Stimulated activated naive CD8-positive, alpha-beta T cell treated with anti-CD3 and anti-CD28 coated beads, Interleukin-15, Interleukin-2, amounts not matched to agents 100 U/mL and 50 U/mL, for 24 hours (primary cell): ENCODE results near the gene HDDC3.
"Not testable (repeated sequence)": the region's sequence is repeated elsewhere in the genome, so short reads cannot be mapped to it uniquely, and the experiment has no call there.

Experiments
- ATAC-seq: fragments of 150-1000 bp; cut with Tn5 transposase; one replicate; pipeline ENCODE4 v1.10.0; 2021
- DNase-seq: peaks from one replicate; pipeline ENCODE4 v3.0.0; 2021

HDDC3 gene

DNA sequence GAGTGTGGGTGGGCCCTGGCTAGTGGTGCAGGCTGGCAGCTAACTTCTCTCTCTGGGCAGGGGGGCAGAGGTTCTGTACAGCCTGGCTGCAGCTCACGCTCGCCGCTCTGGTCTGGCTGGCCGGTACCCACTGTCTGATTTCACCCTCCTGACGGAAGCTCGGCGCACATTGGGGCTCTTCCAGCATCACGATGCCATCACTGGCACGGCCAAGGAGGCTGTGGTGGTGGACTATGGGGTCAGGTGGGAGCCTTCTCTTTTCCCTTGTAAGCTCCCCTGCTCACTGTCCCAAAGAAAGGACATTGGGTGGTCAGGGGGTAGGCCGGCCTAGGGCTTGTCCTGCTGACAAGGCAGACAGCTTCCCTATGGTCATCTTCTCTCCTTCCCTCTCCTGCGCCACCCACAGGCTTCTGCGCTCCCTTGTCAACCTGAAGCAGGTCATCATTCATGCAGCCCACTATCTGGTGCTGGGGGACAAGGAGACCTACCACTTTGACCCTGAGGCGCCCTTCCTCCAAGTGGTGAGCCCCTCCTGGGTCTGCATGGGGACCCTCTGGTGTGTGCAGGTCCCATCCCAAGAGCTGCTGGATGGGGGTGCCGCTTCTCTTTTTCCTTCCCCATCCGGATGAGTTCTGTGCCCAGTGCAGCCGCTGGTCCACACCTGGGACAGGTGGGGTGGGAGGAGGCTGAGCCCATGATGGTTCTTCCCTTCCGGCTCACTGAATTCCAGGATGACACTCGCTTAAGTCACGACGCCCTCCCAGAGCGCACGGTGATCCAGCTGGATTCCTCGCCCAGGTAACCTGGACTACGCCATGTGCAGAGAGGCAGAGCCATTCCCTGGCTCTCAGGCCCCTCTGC lies 21.7 kb downstream of the HDDC3 start:
- DNase-seq (no peak), ATAC-seq (no peak)

DNA sequence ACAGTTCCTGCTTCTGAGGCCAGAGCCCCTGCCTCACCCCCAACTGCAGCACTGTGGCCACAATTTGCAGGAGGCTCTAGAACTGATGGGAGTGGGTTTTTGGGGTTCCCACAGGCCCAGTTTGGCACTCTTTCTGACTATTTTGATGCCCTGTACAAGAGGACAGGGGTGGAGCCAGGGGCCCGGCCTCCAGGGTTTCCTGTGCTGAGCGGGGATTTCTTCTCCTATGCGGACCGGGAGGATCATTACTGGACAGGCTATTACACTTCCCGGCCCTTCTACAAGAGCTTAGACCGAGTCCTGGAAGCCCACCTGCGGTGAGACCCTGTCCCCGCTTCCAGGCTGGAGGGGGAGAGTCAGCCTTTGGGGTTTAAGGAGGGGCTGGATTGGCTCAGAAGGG lies 22.4 kb downstream of the HDDC3 start:
- no peak for ATAC-seq
- no peak for DNase-seq

DNA sequence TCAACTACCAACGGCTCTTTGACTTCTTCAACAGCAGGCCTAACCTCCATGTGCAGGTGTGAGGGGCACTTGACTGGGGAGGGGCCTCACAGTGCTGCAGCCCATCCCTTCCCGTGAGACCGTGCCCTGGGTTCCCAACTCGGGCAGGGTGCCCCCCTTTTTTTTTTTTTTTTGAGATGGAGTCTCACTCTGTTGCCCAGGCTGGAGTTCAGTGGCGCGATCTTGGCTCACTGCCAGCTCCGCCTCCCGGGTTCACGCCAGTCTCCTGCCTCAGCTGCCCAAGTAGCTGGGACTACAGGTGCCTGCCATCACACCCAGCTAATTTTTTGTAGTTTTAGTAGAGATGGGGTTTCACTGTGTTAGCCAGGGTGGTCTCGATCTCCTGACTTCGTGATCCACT lies 22.9 kb downstream of the HDDC3 start:
- not testable (repeated sequence) for DNase-seq, ATAC-seq

DNA sequence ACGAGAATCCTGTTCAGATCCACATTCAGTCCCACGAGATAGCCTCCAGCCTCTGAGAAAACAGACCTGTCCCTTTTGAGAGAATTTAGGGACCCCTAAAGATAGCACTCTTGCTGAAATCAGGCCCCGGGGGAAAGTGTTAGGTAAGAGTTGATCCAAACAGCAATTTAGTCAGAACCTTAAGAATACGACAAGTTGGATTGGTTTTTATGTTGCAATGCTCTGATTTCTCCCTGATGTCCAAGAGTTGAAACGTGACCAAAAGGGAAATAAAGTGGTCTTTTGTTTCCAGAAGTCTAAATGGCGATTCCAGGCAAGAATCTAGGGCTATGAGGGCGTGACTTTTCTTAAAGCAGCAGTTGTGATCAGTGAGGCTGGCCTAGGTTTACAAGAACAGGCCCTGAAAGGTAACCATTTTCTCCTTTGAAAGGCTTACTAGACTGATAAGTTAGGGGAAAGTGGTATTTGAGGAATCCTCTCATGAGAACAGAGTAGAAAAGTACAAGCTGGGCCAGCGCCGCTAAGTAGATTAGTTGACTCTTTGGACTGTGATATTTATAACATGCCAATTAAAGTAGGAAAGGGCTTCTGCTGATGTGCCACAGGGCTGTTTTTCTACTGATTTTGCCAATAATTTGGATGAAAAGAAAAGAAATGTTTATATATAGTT lies 24.4 kb downstream of the HDDC3 start:
- DNase-seq (no peak), ATAC-seq (no peak)

DNA sequence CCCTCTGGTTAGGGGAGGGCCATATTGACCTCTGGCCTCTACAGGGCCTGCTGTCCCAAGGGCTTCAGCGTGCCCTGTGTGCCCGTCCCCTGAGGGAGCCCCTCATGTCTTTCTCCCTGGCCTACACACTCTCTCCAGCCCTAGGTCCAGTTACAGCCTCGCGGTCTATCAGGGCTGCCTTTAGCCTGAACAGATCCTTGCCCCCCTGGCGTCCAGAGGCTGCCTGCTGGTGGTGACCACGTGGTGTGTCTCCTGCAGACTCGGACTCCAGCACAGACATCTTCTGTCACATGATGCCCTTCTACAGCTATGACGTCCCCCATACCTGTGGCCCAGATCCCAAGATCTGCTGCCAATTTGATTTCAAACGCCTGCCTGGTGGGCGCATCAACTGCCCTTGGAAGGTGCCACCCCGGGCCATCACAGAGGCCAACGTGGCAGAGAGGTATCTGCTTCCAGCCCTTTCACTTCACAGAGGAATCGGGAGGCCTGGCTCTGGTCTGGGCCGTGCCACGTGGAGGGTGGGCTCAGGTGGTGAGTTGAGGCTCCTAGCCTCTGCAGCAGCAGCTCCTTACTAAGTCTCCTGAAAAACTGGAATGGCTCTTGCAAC lies 25.2 kb downstream of the HDDC3 start:
- ATAC-seq, result no peak
- no peak for DNase-seq

DNA sequence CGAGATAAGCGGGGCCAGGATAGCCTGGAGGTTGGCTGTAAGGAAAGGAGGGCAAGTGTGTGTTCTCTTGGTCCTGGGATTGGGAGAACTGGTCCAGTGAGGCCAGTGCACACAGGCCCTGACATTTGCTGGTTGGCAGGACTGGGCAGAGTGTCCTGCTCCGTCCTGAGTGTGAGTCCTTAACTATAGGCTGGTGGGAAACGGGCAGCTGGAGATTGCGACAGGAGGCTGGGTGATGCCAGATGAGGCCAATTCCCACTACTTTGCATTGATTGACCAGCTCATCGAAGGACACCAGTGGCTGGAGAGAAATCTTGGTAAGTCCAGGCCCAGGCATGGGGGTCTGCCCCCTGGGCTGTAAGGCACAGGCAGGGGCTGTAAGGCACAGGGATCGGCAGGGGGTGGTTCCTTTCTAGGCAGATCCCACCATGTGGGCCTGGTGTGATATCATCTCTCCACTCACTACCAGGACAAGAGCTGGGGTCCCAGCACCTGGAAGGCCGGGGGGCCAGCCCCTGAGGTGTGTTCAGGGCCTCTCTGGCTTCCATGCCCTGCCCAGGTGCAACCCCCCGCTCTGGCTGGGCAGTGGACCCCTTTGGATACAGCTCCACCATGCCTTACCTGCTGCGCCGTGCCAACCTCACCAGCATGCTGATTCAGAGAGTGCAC lies 26.0 kb downstream of the HDDC3 start:
- ATAC-seq (no peak), DNase-seq (no peak)

DNA sequence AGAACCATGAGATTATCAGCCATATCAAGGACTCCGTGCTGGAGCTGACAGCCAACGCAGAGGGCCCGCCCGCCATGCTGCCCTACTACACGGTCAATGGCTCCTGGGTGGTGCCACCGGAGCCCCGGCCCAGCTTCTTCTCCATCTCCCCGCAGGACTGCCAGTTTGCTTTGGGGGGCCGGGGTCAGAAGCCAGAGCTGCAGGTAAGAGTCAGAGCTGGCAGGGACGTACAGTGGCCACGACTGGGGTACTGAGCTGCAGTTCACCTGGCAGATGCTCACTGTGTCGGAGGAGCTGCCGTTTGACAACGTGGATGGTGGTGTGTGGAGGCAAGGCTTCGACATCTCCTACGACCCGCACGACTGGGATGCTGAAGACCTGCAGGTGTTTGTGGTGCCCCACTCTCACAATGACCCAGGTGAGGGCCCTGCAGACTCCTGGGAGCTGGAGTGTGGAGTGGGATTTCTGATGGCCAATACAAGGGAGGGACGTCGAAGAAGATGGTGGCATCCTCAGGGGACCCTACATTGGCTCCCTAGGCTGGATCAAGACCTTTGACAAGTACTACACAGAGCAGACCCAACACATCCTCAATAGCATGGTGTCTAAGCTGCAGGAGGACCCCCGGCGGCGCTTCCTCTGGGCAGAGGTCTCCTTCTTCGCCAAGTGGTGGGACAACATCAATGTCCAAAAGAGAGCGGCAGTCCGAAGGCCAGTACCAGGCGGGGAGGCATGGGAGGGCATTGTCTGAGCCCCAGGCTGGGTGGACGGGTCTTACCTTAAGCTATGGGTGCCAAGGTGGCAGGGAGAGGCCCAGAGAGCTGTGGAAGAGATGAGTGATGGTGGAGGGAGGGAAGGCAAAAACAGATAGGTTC lies 26.8 kb downstream of the HDDC3 start:
- DNase-seq (no peak), ATAC-seq (no peak)

DNA sequence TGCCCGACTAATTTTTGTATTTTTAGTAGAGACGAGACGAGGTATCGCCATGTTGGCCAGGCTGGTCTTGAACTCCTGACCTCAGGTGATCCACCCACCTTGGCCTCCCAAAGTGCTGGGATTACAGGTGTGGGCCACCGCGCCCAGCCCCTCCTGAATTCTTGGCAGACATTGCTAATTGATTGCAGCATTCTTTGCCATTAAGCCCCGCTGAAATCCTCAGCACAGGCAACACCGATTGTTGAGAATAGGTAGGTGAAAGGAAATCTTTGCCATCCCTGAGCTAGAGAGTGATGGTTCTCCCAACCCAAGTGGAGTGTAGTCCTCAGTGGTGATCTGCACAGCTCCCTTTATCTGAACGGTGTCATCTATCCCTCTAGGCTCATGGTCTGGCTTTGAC lies 27.6 kb downstream of the HDDC3 start:
- DNase-seq, result no peak
- no peak for ATAC-seq

DNA sequence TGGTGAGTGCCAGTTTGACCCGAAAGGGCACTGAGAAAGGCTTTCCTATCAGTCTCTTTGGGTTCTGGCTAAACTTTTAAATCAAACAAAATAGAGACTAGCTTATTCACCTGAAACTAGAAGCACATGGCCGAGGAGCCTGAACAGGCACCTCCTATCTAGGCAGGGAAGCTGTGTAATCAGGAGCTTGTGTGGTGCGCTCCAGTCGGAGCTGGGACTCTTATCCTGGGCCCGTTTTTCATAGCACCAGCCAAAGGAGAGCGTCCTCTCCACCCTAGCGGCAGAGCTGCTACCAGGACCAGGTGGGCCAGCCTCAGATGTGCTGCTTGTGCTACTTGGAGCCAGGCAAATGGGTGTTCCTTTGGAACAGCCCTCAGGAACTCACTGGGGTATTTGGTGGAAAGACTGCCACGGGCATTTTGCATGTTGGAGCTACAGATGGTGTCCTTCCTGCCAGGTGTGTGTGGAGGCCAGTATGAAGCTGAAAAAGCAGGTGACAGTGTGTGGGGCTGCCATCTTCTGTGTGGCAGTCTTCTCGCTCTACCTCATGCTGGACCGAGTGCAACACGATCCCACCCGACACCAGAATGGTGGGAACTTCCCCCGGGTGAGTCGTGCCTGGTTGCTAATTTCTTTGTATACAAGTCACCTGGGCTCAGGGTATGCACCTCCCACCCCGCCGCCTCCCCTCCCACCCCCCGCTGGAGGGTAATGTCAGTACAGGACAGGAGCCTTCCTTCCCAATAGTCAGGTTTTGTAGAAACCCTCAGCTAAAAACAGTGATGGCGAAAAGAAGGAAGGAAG lies 28.4 kb downstream of the HDDC3 start:
- no peak for ATAC-seq
- peak; percentile 33 for DNase-seq

DNA sequence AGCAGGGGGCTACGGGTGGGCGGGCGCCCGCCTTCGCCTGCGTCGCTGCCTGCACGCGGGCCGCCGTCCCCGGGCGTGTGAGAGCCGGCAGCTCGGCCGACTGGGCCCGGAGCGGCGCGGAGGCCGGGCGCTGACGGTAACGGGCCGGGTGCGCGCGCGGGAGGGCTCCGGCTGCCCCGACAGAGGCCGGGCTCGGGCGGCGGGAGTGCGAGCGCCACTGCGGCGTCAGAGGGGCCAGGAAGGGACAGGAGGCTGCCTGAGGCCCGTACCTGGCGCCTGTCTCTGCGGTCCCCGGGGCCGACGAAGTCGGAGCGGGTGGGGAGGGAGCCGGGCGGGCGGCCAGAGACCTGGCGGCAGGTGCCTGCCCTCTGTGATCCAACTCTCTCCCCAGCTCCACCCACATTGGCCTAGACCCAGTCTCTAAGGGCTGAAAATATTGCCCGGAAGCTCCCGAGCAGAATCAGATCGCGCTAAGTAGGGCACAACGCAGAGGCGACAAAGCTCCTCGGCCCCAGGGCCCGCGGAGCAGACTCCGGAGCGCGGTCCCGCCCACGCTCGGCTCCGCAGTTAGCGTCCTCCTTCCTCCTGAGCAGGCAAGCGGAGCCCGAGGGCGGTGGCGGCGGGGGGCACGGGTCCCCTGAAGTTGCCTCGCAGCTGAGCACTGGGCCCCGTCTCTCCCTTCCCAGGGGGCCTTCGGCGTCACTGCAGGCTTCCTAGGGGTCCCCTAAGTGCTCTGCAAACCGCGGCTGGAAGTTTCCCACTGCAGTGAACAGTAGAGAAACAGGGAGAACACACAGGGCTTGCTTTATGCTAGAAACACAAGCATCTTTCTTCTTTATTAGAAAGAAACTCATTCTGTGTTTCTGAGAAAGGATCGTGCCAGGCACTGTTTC lies 29.3 kb downstream of the HDDC3 start, which contains the start of gene MAN2A2:
MAN2A2 (plus strand) TSS at position 463 of the 893 bp plus-strand sequence. CDS start 906 bp downstream, outside the sequence.
- DNase-seq (peak; percentile 86), ATAC-seq (peak; percentile 71)

DNA sequence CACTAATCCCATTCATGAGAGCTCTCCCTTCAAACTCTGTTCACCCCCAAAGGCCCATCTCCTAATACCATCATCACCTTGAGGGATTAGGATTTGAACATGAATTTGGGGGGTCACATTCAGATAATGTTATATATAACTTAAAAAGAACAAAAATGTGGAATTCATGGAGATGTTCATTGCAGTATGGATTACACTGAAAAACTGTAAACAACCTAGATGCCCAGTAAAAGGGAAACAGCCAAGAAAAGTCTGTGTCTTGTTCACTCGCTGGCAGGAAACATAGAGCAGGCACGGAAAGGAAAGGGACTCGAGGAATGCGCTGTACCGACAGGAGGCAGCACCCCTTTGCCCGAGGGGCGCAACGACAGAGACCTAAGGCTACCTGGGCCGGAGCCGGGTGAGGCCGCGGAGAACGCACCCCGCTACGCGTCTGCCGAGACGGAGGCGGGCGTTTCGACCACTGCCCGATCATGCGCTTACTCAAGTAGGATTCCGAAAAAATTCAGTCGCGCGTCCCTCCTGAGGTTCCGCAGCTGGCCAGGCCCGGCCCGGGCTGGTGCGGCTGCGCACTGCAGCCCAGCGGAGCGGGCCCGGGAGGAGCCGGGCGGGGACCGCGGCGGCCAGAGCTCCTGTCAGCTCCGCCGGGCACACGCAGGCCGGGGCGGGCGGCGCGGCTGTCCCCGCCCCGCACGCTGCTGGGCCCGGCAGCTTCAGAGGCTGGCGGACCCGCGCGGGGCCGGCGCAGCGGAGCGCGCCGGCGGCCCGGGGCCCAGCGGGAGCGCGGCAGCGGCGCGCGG lies 30.1 kb downstream of the HDDC3 start:
- ATAC-seq, result peak; percentile 85

DNA sequence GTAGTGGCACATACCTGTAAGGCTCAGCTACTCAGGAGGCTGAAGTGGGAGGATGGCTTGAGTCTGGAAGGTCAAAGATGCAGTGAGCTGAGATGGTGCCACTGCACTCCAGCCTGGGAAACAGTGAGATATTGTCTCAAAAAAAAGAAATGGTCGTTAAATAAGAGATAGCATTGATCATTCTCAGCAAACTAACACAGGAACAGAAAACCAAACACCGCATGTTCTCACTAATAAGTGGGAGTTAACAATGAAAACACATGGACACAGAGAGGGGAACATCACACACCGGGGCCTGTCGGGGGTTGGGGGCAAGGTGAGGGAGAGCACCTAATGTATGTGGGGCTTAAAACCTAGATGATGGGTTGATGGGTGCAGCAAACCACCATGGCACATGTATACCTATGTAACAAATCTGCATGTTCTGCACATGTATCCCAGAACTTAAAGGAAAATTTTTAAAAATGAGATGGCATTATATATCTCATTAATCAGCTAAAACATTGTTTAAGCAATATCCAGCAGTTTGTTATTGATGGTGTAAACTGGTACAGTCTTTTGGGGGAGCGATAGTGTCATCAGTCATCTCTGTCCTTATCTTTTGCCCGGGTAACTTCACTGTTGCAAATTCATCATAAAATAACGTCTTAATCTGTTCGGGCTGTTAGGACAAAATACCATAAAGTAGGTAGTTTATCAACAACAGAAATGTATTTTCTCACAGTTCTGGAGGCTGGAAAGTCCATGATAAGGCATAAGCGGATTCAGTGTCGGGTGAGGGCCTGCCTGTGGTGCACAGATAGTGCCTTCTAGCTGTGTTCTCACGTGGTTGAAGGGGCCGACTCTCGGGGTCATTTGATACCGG lies 30.9 kb downstream of the HDDC3 start:
- ATAC-seq, result no peak
- DNase-seq, result no peak

More for the DNA sequence above, 30.1 kb downstream of the HDDC3 start:
- peak; percentile 76 for DNase-seq

DNA sequence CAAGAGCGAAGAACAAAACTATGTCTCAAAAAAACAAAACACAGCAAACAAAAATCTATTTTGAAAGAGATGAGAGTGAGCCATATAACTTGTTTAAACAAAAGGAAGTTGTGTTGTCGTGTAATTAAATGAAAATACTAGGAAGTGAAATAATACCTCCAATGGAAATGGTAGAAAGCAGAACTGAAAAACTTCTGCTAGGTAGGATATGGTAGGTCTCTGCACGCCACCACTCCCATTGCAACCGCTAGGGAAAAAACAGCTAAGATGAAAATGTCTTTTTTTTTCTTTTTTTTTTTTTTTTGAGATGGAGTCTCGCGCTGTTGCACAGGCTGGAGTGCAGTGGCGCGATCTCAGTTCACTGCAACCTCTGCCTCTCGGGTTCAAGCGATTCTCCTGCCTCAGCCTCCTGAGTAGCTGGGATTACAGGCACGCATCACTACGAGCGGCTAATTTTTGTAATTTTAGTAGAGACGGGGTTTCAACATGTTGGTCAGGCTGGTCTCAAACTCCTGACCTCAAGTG lies 35.2 kb downstream of the HDDC3 start:
- not testable (repeated sequence) for ATAC-seq, DNase-seq

DNA sequence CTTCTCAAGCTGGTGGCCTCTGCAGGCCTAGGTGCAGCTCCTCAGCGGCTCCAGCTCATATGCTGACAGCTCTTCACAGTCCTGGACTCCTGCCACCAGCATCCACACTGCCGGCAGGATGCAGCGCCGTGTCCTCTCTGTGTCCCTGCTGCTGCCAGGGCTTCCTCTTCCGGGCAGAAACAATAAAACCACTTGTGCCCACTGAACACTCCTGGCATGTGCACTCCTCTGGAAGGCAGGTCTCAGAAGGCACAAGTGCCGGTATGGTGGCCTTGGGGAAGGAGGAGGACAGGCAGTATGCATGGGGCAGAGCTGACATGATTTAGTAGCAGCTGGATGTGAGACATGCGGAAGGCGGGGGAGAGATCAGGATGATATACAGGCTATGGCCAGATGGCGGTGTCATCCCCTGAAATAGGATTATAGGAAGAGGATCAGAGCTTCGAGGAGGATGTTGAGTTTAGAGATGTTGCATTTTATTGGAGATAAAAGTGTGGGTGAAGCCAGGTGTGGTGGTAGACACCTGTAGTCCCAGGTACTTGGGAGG lies 36.7 kb downstream of the HDDC3 start:
- ATAC-seq, result peak; percentile 30

DNA sequence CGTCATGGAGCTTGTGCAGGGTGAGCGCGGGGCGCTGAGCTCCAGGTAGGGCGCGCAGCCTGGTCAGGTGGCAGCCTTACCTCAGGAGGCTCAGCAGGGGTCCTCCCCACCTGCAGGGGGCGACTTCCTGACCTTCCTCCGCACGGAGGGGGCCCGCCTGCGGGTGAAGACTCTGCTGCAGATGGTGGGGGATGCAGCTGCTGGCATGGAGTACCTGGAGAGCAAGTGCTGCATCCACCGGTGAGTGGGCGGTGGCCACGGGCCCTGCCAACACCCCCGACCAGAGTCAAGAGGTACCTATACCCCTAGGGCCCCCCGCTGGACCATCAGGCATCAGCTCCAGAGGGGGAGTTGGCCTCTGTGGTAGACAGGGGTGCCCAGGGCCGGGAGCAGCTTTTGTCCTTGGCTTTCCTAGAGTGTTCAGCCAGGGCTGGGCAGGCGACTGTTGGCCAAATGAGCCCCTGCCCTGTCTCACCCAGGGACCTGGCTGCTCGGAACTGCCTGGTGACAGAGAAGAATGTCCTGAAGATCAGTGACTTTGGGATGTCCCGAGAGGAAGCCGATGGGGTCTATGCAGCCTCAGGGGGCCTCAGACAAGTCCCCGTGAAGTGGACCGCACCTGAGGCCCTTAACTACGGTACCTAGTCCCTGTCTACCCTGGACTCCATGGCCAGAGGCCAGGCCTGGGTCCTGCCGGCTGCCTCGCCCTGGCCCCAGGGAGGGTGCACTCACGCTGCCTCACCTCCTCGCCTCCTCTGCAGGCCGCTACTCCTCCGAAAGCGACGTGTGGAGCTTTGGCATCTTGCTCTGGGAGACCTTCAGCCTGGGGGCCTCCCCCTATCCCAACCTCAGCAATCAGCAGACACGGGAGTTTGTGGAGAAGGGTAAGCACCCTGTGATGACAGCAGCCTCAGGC lies 38.9 kb downstream of the HDDC3 start:
- peak; percentile 53 for DNase-seq
- peak; percentile 59 for ATAC-seq

More for the DNA sequence above, 36.7 kb downstream of the HDDC3 start:
- no peak for DNase-seq
